WTC11 (cell line): ENCODE measurements around the gene LARP1.

Experiments used
- CTCF ChIP-seq: fragments of 200-600 bp; IDR thresholded peaks from 2 replicates; pipeline ENCODE4 v1.8.0; 2022; ENCODE audit warnings: antibody characterized with exemption
- ERG ChIP-seq: fragments of 250-450 bp; sonication (Bioruptor Pico); IDR thresholded peaks from 2 replicates; pipeline ENCODE4 v1.8.0; 2021; ENCODE audit warnings: mild to moderate bottlenecking
- FOXJ3 ChIP-seq: sonication (generic); formaldehyde crosslinking; IDR thresholded peaks from 2 replicates; pipeline ENCODE4 v1.9.0; 2021; ENCODE audit warnings: missing genetic modification reagents, mild to moderate bottlenecking, borderline replicate concordance
- FOXK1 ChIP-seq: sonication (generic); formaldehyde crosslinking; IDR thresholded peaks from 2 replicates; pipeline ENCODE4 v1.8.0; 2022; ENCODE audit warnings: mild to moderate bottlenecking, moderate library complexity, missing genetic modification reagents
- GABPB1 ChIP-seq: sonication (generic); formaldehyde crosslinking; IDR thresholded peaks from 2 replicates; pipeline ENCODE4 v1.8.1; 2023; ENCODE audit warnings: mild to moderate bottlenecking, missing genetic modification reagents
- JUN ChIP-seq: sonication (generic); formaldehyde crosslinking; IDR thresholded peaks from 2 replicates; pipeline ENCODE4 v1.8.0; 2023; ENCODE audit warnings: mild to moderate bottlenecking, missing genetic modification reagents
- MYBL2 ChIP-seq: sonication (generic); formaldehyde crosslinking; IDR thresholded peaks from 2 replicates; pipeline ENCODE4 v1.8.1; 2023; ENCODE audit warnings: mild to moderate bottlenecking, moderate library complexity, missing genetic modification reagents
- NR1H2 ChIP-seq: sonication (generic); formaldehyde crosslinking; IDR thresholded peaks from 2 replicates; pipeline ENCODE4 v1.9.0; 2021; ENCODE audit warnings: mild to moderate bottlenecking, moderate library complexity, missing genetic modification reagents
- TCF7 ChIP-seq: sonication (generic); formaldehyde crosslinking; IDR thresholded peaks from 2 replicates; pipeline ENCODE4 v1.8.0; 2022; ENCODE audit warnings: mild to moderate bottlenecking, low read depth, missing genetic modification reagents, moderate library complexity
- ZSCAN18 ChIP-seq: fragments of 250-450 bp; sonication (Bioruptor Pico); IDR thresholded peaks from 2 replicates; pipeline ENCODE4 v2.1.2; 2022; ENCODE audit warnings: mild to moderate bottlenecking, moderate library complexity
- TF ChIP-seq, protein P1 (sequence below): sonication (generic); formaldehyde crosslinking; IDR thresholded peaks from 2 replicates; pipeline ENCODE4 v1.8.1; 2023; ENCODE audit warnings: mild to moderate bottlenecking, missing genetic modification reagents, borderline replicate concordance
- TF ChIP-seq, protein P2 (sequence below): sonication (generic); formaldehyde crosslinking; conservative IDR thresholded peaks from 2 replicates; pipeline ENCODE4 v1.8.1; 2022; ENCODE audit warnings: mild to moderate bottlenecking, missing genetic modification reagents

GRCh38 chr5:154830596-154830995 lies 75.4 kb downstream of the LARP1 start:
- TF ChIP-seq CTCF, result no peak
- TF ChIP-seq TCF7 (CRISPR knock-in tag), result no peak
- no peak for TF ChIP-seq JUN (CRISPR knock-in tag)
- TF ChIP-seq, protein P1, sequence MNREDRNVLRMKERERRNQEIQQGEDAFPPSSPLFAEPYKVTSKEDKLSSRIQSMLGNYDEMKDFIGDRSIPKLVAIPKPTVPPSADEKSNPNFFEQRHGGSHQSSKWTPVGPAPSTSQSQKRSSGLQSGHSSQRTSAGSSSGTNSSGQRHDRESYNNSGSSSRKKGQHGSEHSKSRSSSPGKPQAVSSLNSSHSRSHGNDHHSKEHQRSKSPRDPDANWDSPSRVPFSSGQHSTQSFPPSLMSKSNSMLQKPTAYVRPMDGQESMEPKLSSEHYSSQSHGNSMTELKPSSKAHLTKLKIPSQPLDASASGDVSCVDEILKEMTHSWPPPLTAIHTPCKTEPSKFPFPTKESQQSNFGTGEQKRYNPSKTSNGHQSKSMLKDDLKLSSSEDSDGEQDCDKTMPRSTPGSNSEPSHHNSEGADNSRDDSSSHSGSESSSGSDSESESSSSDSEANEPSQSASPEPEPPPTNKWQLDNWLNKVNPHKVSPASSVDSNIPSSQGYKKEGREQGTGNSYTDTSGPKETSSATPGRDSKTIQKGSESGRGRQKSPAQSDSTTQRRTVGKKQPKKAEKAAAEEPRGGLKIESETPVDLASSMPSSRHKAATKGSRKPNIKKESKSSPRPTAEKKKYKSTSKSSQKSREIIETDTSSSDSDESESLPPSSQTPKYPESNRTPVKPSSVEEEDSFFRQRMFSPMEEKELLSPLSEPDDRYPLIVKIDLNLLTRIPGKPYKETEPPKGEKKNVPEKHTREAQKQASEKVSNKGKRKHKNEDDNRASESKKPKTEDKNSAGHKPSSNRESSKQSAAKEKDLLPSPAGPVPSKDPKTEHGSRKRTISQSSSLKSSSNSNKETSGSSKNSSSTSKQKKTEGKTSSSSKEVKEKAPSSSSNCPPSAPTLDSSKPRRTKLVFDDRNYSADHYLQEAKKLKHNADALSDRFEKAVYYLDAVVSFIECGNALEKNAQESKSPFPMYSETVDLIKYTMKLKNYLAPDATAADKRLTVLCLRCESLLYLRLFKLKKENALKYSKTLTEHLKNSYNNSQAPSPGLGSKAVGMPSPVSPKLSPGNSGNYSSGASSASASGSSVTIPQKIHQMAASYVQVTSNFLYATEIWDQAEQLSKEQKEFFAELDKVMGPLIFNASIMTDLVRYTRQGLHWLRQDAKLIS (CRISPR knock-in tag), result no peak
- no peak for TF ChIP-seq GABPB1 (CRISPR knock-in tag)
- TF ChIP-seq MYBL2, result no peak
- TF ChIP-seq FOXJ3, result no peak
- no peak for TF ChIP-seq FOXK1
- TF ChIP-seq ERG (CRISPR knock-in tag), result no peak
- TF ChIP-seq ZSCAN18 (CRISPR knock-in tag), result no peak
- TF ChIP-seq, protein P2, sequence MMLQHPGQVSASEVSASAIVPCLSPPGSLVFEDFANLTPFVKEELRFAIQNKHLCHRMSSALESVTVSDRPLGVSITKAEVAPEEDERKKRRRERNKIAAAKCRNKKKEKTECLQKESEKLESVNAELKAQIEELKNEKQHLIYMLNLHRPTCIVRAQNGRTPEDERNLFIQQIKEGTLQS (CRISPR knock-in tag), result no peak
- TF ChIP-seq NR1H2 (CRISPR knock-in tag), result no peak
